H9 (cell line): ENCODE measurements around the gene EIF2S3. TPM values are rescaled to one million over a fixed set of nuclear protein-coding genes. Genes with fewer than 3 reads are reported as not detected.

Experiments
- DNase-seq: peaks from one replicate; pipeline ENCODE4 v3.0.0-alpha.2; 2017
- H2AFZ ChIP-seq: one replicate; pipeline ENCODE4 v1.6.1; 2013; ENCODE audit warnings: mild to moderate bottlenecking, low read length, control low read depth, moderate library complexity
- H2AK5ac ChIP-seq: 2 replicates; pipeline ENCODE4 v1.6.1; 2013; ENCODE audit warnings: low read length, control low read depth, mixed read lengths; ENCODE audit not compliant: insufficient read length
- H2BK120ac ChIP-seq: one replicate; pipeline ENCODE4 v1.6.1; 2013; ENCODE audit warnings: low read depth, mild to moderate bottlenecking, low read length, control low read depth, inconsistent platforms; ENCODE audit not compliant: poor library complexity, severe bottlenecking
- H2BK12ac ChIP-seq: 2 replicates; pipeline ENCODE4 v1.6.1; 2013; ENCODE audit warnings: low read length, control low read depth, mixed read lengths, low read depth; ENCODE audit not compliant: insufficient read length
- H2BK15ac ChIP-seq: 2 replicates; pipeline ENCODE4 v1.6.1; 2013; ENCODE audit warnings: low read depth, low read length, control low read depth
- H2BK20ac ChIP-seq: one replicate; pipeline ENCODE4 v1.6.1; 2013; ENCODE audit warnings: low read depth, mild to moderate bottlenecking, low read length, control low read depth, inconsistent platforms; ENCODE audit not compliant: poor library complexity, severe bottlenecking
- H2BK5ac ChIP-seq: 2 replicates; pipeline ENCODE4 v1.6.1; 2013; ENCODE audit warnings: low read length, control low read depth, mixed read lengths; ENCODE audit not compliant: insufficient read length
- H3K14ac ChIP-seq: 2 replicates; pipeline ENCODE4 v1.6.1; 2013; ENCODE audit warnings: low read length, control low read depth; ENCODE audit not compliant: insufficient read depth
- H3K18ac ChIP-seq: 2 replicates; pipeline ENCODE4 v1.6.1; 2013; ENCODE audit warnings: low read depth, mild to moderate bottlenecking, mixed read lengths, low read length, control low read depth; ENCODE audit not compliant: insufficient read length
- H3K23ac ChIP-seq: 2 replicates; pipeline ENCODE4 v1.6.1; 2013; ENCODE audit warnings: low read length, control low read depth, mixed read lengths, low read depth; ENCODE audit not compliant: insufficient read length
- H3K23me2 ChIP-seq: 2 replicates; pipeline ENCODE4 v1.6.1; 2013; ENCODE audit warnings: low read depth, mild to moderate bottlenecking, mixed read lengths, low read length, control low read depth; ENCODE audit not compliant: insufficient read length, poor library complexity, severe bottlenecking
- H3K27ac ChIP-seq: 2 replicates; pipeline ENCODE4 v1.5.1; 2013; ENCODE audit warnings: low read length, control low read depth, mixed read lengths, low read depth; ENCODE audit not compliant: insufficient read length
- H3K27me3 ChIP-seq: 2 replicates; pipeline ENCODE4 v1.6.1; 2013; ENCODE audit warnings: low read length, control low read depth, inconsistent platforms; ENCODE audit not compliant: insufficient read depth
- H3K4ac ChIP-seq: 2 replicates; pipeline ENCODE4 v1.6.1; 2013; ENCODE audit warnings: low read depth, mild to moderate bottlenecking, control low read depth, inconsistent platforms, low read length, moderate library complexity
- H3K4me1 ChIP-seq: 2 replicates; pipeline ENCODE4 v1.6.1; 2013; ENCODE audit warnings: low read length, control low read depth, inconsistent platforms; ENCODE audit not compliant: insufficient read depth
- H3K4me2 ChIP-seq: 2 replicates; pipeline ENCODE4 v1.6.1; 2013; ENCODE audit warnings: low read length, control low read depth, mixed read lengths; ENCODE audit not compliant: insufficient read length, insufficient read depth
- H3K56ac ChIP-seq: 2 replicates; pipeline ENCODE4 v1.6.1; 2013; ENCODE audit warnings: low read depth, mild to moderate bottlenecking, mixed read lengths, low read length, control low read depth; ENCODE audit not compliant: insufficient read length
- H3K79me1 ChIP-seq: 2 replicates; pipeline ENCODE4 v1.6.1; 2013; ENCODE audit warnings: low read depth, mild to moderate bottlenecking, moderate library complexity, low read length, control low read depth, inconsistent platforms; ENCODE audit not compliant: insufficient read depth, poor library complexity, severe bottlenecking
- H3K79me2 ChIP-seq: 2 replicates; pipeline ENCODE4 v1.6.1; 2013; ENCODE audit warnings: low read length, control low read depth, inconsistent platforms; ENCODE audit not compliant: insufficient read depth
- H3K9ac ChIP-seq: 2 replicates; pipeline ENCODE4 v1.6.1; 2013; ENCODE audit warnings: low read length, control low read depth, mixed read lengths; ENCODE audit not compliant: insufficient read length; ENCODE audit errors: extremely low read depth
- H3K9me3 ChIP-seq: one replicate; pipeline ENCODE4 v1.6.1; 2013; ENCODE audit warnings: low read depth, low read length, inconsistent platforms; ENCODE audit not compliant: control insufficient read depth
- H3T11ph ChIP-seq: one replicate; pipeline ENCODE4 v1.6.1; 2013; ENCODE audit warnings: mild to moderate bottlenecking, low read length, control low read depth, inconsistent platforms
- H4K20me1 ChIP-seq: one replicate; pipeline ENCODE4 v1.6.1; 2013; ENCODE audit not compliant: control insufficient read depth, insufficient read length, insufficient read depth
- H4K5ac ChIP-seq: 2 replicates; pipeline ENCODE4 v1.6.1; 2013; ENCODE audit warnings: low read depth, mild to moderate bottlenecking, mixed read lengths, low read length, control low read depth; ENCODE audit not compliant: insufficient read length
- H4K8ac ChIP-seq: replicated peaks from 2 replicates; pipeline ENCODE4 v1.6.1; 2013; ENCODE audit warnings: low read length, control low read depth, mixed read lengths, low read depth; ENCODE audit not compliant: insufficient read length
- H4K91ac ChIP-seq: 2 replicates; pipeline ENCODE4 v1.6.1; 2013; ENCODE audit warnings: low read depth, mild to moderate bottlenecking, moderate library complexity, mixed read lengths, low read length, control low read depth; ENCODE audit not compliant: insufficient read length
- H3K27ac Mint-ChIP-seq, 3 experiments: 2 replicates in 2 of 3; 3 replicates in 1 of 3; pipeline ENCODE4 v1.8.0; 2020 to 2021; ENCODE audit warnings: mixed read lengths in 3 of 3, mild to moderate bottlenecking in 1 of 3, moderate library complexity in 1 of 3
- H3K27me3 Mint-ChIP-seq: 2 replicates; pipeline ENCODE4 v1.8.0; 2021; ENCODE audit warnings: low read depth, mild to moderate bottlenecking, moderate library complexity, mixed read lengths
- H3K36me3 Mint-ChIP-seq, 3 experiments: 2 replicates in 2 of 3; 3 replicates in 1 of 3; pipeline ENCODE4 v1.8.0; 2020 to 2021; ENCODE audit warnings: low read depth in 3 of 3, mixed read lengths in 3 of 3; ENCODE audit not compliant: insufficient read depth in 1 of 3
- H3K4me1 Mint-ChIP-seq, 2 experiments: 2 replicates each; pipeline ENCODE4 v1.8.0; 2020; ENCODE audit warnings: mixed read lengths in 2 of 2
- H3K4me3 Mint-ChIP-seq, 2 experiments: 2 replicates in 1 of 2; 3 replicates in 1 of 2; pipeline ENCODE4 v1.8.0; 2020 to 2021; ENCODE audit warnings: mild to moderate bottlenecking in 2 of 2, mixed read lengths in 2 of 2, moderate library complexity in 1 of 2
- H3K9me3 Mint-ChIP-seq, 2 experiments: 2 replicates in 1 of 2; 3 replicates in 1 of 2; pipeline ENCODE4 v1.8.0; 2020; ENCODE audit warnings: mild to moderate bottlenecking in 2 of 2, mixed read lengths in 2 of 2, moderate library complexity in 1 of 2
- CTCF ChIP-seq: fragments of 200-600 bp; sonication (generic); conservative IDR thresholded peaks from 3 replicates; pipeline ENCODE4 v1.8.0; 2021; ENCODE audit warnings: antibody characterized with exemption, mild to moderate bottlenecking
- WGBS: extraction: QIAGEN DNeasy Blood & Tissue Kit; methylation state at CpG from one replicate; pipeline ENCODE4 v1.1.7; 2013; ENCODE audit warnings: missing lambda C conversion rate, low lambda C conversion rate, mixed read lengths; ENCODE audit not compliant: insufficient read length; ENCODE audit errors: extremely low coverage; 5-methylcytosine and 5-hydroxymethylcytosine counted together
- total RNA-seq: library from RNA; stranded (reverse); gene quantifications from 2 replicates; pipeline ENCODE4 v1.2.1, GENCODE V29; 2021

The EIF2S3 gene
- total RNA-seq, 1 experiment from 2014 or later: 598 TPM

- Histone ChIP-seq H3K4me1 (no peaks in the 10 kb centered on the region), H3K27ac (no peak overlapping the region), H2BK12ac (no peak overlapping the region), H3K27me3 (peaks cover 2% of the 10 kb centered on the region; the same call in 1 of the 2 replicates), H2BK120ac (no peak overlapping the region), H3K18ac (no peak overlapping the region), H2AK5ac (no peak overlapping the region), H3K23me2 (peaks cover 8% of the 10 kb centered on the region), H3K79me2 (peaks cover 6% of the 10 kb centered on the region; the same call in 1 of the 2 replicates), H2BK20ac (no peak overlapping the region), H3K9me3 (no peaks in the 10 kb centered on the region), H2BK5ac (no peak overlapping the region), H2BK15ac (no peak overlapping the region), H2AFZ (no peak overlapping the region), H3K56ac (no peak overlapping the region), H4K91ac (no peak overlapping the region), H4K20me1 (no peaks in the 10 kb centered on the region), H4K5ac (no peak overlapping the region), H4K8ac (no peak overlapping the region), H3K14ac (no peak overlapping the region), H3K4me2 (peak overlapping the region; percentile 82), H3T11ph (no peak overlapping the region), H3K9ac (peak overlapping the region; percentile 77), H3K23ac (no peak overlapping the region), H3K4ac (no peak overlapping the region), H3K79me1 (peaks cover 6% of the 10 kb centered on the region)
- TF ChIP-seq CTCF: no peak
- peak overlapping the region in 2 of 3 experiments; percentile 52 to 73; a peak in 4 of 7 replicates for H3K27ac Mint-ChIP-seq
- peak overlapping the region; percentile 82 to 87 for H3K4me3 Mint-ChIP-seq
- H3K4me1 Mint-ChIP-seq: peaks cover 30% of the 10 kb centered on the region in 2 experiments
- WGBS: no CpG with 5 or more reads among the region's 19 CpGs
- no peaks in the 10 kb centered on the region; a peak in 1 of 5 replicates for H3K9me3 Mint-ChIP-seq
- H3K36me3 Mint-ChIP-seq: peaks cover 4 to 26% (median 14%) of the 10 kb centered on the region in 3 experiments; a peak in 6 of 7 replicates
- no peak for DNase-seq
- H3K27me3 Mint-ChIP-seq: peaks cover 25% of the 10 kb centered on the region
Measured at GRCh38 chrX:24023972-24024669, 30.6 kb upstream of the EIF2S3 start.
